Heart left ventricle (tissue), 13 donors: ENCODE data around the gene ANXA8L1.
"Not testable (repeated sequence)": the region's sequence is repeated elsewhere in the genome, so short reads cannot be mapped to it uniquely, and the experiment has no call there.

Source experiments
- POLR2A ChIP-seq, 2 donors: fragments of 450-650 bp; IDR thresholded peaks; one replicate each; pipeline ENCODE4 v1.6.1; 2017; ENCODE audit warnings: antibody characterized with exemption in 2 of 2, mild to moderate bottlenecking in 2 of 2, moderate library complexity in 2 of 2
- TF ChIP-seq, protein P1 (sequence below), 12 donors: fragments of 200-600 bp; sonication (generic) in 4 of 12; IDR thresholded peaks; one replicate each; pipeline versions ENCODE4 v1.5.0 to v1.8.0; 2018 to 2022; ENCODE audit warnings: antibody characterized with exemption in 12 of 12, mild to moderate bottlenecking in 5 of 12
- donor health status: ischemic (EF 13 %, LVEDD 7.1; RV severe dilation, severe dysfunction).
- donor health status: DM: no; HTN: yes; CAD: no.
- donor health status: DM: no; HTN: no; CAD: no.
- donor health status: ischemic (EF 25% LVEDD 6.9; RV normal size, moderate dysfunction).
- donor health status: ischemic (EF 25% LVEDD 5.7; RV mildly dilated, moderate dysfunction).
- donor health status: ischemic (EF 35%, LVEDD 5.7; RV mildly dilated, moderate dysfunction).
- donor health status: nonischemic (EF 11% LVEDD 7.7; RV severe dilation, severe dysfunction).
- donor health status: DM: yes; HTN: yes; CAD: no.
- donor health status: PGD.
- donor health status: ischemic (EF 29% LVEDD 5.4; RV normal size, mild dysfunction).
- donor health status: nonischemic (EF 23%, LVEDD 6.1; RV moderate dilation, normal function).

DNA sequence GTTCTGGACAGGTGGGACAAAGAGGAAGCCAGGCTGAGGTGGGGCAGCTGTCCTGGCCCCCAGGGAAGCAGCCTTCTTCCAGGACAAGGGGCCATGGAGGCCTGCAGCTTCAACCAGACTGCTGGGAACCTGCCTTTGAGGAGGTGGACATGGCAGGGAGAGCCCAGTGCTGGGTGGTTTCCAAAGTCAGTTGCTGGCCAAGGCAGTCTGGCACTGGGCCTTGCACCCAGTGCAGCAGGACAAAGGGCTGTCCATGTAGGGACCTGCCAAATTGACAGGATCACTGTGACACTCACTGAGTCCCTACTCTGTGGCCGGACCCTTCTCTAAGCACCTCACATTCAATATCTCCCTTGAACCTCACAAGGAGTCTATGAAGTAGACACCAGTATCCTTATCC is 1.4 kb downstream of the ANXA8L1 start:
- not testable (repeated sequence) for TF ChIP-seq POLR2A (IDR thresholded peaks at IDR 0.05)
- TF ChIP-seq, protein P1, sequence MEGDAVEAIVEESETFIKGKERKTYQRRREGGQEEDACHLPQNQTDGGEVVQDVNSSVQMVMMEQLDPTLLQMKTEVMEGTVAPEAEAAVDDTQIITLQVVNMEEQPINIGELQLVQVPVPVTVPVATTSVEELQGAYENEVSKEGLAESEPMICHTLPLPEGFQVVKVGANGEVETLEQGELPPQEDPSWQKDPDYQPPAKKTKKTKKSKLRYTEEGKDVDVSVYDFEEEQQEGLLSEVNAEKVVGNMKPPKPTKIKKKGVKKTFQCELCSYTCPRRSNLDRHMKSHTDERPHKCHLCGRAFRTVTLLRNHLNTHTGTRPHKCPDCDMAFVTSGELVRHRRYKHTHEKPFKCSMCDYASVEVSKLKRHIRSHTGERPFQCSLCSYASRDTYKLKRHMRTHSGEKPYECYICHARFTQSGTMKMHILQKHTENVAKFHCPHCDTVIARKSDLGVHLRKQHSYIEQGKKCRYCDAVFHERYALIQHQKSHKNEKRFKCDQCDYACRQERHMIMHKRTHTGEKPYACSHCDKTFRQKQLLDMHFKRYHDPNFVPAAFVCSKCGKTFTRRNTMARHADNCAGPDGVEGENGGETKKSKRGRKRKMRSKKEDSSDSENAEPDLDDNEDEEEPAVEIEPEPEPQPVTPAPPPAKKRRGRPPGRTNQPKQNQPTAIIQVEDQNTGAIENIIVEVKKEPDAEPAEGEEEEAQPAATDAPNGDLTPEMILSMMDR (IDR thresholded peaks at IDR 0.05): not testable (repeated sequence)
